GM18502 (cell line): ENCODE results near the gene CSNK2A3.
"Not testable (repeated sequence)": the region's sequence is repeated elsewhere in the genome, so short reads cannot be mapped to it uniquely, and the experiment has no call there.

Experiments
- ATAC-seq: cut with Tn5 transposase; IDR thresholded peaks from one replicate; pipeline ENCODE4 v1.9.1; 2021; ENCODE audit warnings: mild to moderate bottlenecking; ENCODE audit not compliant: unreplicated experiment, poor library complexity

The CSNK2A3 gene

DNA sequence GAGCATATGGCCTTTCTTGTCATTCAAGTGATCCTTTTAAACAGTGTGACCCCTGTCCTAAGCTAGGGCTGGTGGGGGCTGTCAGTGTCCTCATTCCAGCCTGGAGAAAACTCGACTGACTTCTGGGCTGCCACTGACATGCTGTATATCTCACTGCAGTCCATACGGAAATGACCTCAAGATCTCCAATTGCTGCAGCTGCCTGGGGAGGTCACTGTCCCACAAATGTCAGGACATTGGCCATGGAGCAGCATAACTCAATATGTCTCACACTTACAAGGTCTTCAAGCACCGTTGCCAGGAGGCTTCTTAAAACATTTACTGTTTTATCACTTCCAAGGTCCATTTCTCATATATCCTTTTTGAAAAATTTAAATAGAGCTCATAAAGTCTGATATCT is 27.8 kb upstream of the CSNK2A3 start:
- ATAC-seq, result no peak

DNA sequence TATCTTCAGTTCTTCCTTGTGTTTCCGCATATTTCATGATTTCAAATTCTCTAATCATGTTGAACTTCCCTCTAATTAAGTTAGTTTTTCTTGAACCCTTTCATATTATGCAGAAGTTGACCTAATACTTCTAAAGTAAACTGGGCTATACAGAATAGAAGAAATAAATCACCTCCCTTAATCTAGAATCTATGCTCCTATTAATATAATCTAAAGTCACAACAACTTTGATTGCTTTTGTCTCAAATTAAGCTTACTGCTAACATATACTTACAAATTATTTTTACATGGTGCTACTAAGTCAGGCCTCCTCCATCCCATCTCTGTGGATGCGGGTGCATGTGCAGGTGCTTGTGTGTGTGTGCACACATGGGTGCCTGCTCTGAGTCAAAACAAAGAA is 27.3 kb upstream of the CSNK2A3 start:
- no peak for ATAC-seq

DNA sequence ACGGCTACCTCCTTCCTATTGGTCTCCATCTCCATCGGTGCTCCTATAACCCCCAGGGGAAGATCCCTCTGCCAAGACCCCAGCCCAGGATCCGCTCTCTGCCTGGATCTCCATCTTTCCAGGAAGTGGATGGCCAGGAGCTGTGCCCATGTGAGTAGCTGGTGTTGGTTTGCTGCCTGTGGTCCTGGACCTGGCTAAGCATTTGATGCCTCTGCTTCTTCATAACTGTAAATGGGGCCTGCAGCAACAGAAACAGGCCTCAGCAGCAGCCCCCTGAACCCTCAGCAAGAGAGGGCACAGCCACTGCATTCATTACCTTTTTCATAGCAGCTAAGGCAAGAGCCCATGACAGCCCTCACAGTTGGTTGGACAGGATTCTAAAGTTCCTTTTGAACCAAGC is 26.6 kb upstream of the CSNK2A3 start:
- ATAC-seq, result no peak

DNA sequence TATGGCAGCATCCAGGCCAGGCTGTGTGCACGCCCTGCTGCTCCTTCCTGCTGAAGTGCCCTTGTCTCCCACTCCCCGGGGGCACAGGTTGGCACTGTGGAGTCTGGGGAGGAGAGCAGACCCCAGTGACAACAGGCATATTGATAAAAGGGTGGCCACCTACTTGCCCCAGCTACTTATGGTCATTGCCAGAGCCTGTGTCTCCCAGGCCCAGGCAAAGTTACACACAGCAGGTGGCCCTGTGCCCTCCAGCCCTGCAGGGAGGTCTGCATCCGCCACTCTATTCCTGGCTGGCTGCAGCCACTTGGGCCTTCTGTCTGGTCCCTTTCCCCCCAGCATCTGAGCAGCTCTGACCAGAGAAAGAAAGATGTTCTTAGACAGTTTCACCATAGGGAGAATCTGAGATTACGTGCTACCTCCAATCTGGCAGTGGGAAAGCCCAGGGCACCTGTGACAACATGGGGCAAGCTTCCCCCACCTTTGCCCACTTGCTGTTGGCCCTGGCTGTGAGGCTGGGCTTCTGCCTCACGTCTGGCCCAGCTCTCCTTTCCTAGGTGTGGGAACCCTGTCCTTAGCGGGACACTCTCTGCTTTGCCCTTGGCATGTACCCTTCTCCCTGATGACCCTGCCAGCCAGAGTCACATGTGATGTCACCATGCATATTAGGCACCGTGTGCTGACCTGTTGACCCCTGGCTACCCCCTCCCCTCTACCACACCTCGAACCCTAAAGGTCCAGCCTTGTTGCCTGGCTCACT is 25.3 kb upstream of the CSNK2A3 start:
- no peak for ATAC-seq

DNA sequence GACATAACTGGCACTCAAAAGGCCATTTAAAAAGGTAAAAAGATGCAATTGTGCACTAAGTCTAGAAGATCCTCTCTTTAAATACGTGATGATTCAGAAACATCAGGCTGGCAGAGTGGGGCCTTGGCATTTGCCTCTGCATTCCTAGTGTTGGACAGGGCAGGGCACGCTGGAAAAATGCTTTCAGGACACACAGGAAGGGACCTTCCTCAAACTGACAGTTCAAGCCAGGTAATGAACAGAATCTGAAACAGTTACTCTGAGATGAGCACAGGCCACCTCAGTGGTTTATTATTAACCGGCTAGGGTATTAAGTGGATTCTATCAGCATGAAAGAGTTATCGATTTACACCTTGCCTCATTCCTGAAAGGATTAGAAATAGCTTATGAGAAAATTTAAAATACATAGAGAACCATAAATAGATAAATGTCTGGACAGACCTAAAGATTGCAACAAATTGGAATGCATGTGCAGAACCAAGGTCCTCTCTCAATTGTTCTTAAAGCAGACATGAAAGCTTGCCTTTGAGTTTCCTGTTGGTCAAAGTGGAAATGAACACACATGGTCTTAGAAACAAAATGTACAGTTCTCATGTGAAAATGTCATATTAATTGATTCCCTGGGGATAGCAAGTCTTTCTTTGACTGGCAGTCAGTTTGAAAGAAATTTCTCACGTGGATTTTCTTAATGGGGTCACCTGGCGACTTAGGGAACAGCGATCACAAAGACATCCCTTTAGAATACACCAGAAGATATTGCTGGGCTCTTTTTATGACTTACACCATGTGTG is 21.5 kb upstream of the CSNK2A3 start:
- no peak for ATAC-seq

DNA sequence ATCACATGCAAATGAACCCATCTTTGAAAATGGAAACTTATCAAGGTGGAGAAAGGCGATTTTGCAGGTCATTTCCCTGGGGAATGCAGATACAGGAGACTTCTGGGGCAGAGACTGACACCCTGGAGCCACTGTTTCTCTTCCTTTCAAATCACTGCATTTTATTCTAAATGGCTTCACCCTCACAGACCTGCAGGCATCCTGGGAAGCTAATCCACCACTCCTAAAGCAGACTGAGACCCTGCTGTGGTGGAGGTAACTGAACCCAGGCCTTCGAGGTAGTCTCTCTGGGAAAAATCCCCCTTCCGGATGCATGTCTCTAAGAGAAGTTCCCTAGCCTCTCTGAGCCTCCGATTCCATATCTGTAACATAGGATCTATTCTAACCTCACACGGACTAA is 20.9 kb upstream of the CSNK2A3 start:
- no peak for ATAC-seq

DNA sequence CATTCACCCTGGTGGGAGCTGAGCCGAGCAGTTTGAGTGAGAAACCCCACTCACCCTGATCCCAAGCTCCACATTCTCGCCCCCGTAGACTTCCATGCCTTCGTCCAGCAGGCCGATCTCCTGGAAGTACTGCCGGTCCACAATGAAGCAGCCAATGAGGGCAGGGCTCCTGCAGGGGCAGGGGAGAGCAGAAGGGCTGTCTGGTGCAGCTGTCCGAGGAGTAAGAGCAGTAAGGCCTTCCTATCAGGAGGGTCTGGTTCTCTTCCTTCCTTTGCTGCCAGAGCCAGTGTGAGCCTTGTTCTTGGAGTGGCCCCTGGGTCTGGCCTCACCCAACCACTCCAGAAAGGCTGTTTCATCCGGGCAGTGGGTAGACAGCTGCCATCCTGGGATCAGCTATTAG is 19.4 kb upstream of the CSNK2A3 start:
- no peak for ATAC-seq

DNA sequence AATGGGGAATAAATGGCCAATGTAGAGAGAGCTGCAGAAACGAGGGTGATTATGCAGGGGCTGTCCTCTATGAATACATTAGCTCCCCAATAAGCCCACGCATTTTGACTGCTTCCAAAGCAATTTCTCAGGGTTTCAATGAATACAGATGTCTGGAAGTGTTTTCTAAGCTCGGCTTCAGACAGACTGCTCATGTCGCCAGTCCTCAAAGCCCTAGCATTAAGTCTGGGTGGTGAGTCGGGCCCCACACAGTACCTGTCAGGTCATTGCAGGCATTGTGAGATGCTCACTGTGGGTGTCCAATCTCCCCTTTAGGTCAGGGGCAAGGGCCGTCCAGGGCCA is 17.9 kb upstream of the CSNK2A3 start:
- ATAC-seq, result no peak

DNA sequence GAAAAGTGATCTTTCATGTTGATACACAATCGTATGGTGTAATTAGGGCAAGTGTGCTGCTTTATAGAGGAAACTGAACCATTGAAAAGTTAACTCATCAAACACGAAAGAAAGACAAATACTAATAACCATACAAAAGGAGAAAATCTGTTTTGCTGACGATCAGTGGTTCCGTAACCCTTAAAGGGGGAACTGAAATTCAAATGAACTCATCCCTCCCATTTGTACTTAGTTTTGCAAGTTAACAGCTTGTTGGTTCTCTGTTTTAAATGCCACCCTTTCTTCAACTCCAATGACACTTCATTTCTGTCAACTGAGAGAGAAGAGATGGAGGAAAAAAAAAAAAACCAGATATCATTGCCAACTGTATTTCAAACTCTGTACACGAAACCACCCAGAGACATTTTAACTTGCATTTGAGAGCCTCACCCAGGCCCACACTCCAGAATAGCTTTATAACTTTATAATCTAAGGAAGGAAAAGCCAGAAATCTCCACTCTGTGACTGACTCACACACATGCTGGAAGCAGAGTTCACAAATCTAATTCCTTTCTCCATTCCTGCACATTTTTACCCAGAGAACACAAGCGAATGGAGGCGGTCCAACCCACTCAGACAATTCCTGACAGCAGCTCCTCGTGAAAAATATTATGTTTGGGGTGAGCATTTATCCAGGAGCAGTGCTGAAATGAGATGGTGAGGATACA is 17.4 kb upstream of the CSNK2A3 start:
- no peak for ATAC-seq

DNA sequence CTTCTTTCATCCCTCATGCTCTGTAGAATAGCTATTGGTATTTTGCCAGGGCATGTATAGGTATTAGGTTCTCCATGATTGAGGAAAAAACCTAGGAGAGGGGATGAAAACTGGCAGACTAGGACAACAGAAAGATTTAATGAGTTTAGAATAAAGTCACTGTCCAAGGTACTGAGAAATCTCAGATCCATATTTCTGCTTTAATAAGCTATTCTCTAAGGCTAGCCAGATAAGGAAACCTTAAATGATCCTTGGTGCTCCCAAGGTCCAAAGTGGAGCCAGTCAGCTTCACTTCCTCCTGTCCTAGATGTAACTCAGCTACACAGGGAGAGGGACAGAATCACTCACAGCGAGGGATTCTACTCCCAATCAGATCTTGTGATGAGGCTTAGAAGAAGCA is 13.7 kb upstream of the CSNK2A3 start:
- no peak for ATAC-seq

DNA sequence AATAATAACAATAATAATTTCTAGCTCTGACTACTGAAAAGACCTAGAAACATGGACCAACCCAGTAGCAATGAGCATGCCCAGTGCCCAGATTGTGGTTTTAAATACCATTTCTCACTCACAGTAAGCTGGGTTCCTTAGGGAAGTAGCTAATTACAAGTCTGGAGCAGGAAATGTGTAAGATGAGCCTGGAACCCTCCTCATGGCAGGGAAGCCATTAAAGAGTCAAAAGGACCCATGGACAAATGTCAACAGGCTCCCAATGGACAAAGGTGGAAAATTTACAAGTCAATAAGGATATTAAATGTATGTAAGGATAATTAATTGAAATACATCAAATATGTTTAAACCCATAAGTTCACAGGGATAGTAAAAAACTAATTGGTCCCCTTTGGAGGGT is 10.6 kb upstream of the CSNK2A3 start:
- ATAC-seq, result no peak

DNA sequence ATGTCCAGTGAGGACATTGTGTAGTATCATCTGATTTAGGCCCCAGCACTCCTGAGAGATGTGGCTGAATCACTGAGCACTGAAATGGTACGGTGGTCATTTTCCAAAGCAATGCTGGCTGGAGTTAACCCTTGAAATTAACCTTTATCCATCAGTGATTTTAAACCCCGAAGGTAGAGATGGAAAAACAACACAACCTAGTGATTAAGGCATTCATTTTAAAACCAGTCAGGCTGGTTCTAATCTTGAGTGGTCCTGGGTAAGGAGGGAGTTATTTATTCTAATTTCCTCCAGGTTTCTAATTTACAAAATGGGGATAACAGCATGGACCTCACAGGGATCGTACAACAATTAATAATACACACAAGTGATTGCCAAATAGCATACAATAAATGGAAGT is 6.6 kb upstream of the CSNK2A3 start:
- no peak for ATAC-seq

DNA sequence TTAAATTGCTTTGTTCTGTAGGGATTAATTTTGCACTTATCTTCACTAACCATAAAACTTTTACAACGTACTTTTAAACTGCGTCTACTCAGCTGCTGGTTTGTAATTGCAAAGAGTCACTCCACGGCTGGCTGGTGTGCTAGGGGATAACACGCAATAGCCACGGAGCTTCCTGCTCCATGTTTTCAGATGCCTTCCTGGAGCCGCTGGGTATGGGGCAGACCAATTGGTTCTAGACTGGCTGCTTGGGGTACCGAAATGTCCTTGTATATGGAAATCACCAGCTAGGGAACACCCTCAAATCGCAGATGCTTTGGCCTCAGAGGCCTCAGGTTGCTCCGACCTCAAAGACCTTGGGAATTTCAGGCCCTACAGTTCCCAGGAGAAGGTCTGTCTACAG is 3.8 kb upstream of the CSNK2A3 start:
- ATAC-seq, result no peak

DNA sequence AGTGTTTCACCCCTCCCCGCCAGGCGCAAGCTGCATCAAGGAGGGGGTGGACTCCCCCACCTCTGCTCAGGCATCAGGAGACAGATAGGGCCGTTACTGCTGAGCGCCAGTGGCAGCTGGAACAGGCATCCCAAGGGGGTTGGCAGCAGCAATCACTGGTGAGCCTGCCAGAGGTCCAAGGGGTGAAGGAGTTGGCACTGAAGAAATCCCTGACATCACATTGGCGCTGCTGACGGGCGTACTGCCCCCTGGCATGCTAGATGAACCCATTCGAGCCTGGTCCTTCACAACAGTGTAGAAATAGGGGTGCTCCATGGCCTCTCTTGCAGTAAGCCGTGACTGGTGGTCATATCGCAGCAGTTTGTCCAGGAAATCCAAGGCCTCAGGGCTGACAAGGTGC is 1.2 kb downstream of the CSNK2A3 start:
- ATAC-seq, result not testable (repeated sequence)

DNA sequence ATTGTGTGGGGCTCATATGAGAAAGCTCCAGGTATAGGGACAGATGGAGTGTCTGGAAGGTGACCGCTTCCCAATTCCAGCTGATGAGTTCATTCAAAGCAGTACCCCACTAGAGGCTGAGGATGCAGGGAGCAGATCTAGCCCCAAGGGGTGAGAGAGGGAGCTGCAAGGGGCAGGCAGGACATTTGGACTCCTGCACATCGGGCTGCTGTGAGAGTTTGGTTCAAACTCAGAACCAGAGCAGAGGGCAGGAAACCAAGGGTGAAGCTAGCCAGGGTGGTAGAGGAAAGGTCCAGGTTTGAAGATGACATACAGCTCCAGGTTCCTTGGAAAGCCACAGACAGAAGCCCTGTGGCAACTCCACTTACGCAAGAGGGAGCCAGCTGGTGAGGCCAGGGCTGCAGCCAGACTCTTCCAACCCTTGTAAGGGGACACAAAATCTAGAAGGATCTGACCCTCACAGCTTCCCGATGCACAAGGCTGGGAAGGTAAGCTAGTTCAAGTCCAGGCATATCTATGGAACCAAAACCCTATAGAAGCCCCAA is 1.9 kb downstream of the CSNK2A3 start:
- no peak for ATAC-seq

DNA sequence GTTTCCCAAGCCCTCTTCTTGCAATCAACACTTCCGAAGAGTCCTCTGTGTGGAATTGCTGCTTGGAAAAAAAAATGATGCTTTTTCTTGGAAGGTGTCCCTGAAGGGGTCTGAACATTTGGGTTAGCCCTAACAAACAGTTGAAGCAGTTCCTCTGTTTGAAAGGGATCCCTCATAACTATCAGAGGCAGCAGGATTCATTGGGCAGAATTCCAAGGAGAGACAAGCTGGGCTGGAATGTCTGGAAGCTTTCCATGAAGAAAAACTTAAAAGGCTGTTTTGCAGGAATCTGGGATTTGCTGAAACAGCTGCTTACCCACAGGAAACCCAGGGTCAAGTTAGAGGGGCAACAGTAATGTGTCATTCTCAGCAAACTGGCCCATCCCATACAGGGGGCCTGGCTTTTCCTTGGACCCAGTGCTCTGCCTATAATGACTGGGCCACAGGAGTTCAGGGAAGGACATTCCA is 3.1 kb downstream of the CSNK2A3 start:
- ATAC-seq, result no peak

DNA sequence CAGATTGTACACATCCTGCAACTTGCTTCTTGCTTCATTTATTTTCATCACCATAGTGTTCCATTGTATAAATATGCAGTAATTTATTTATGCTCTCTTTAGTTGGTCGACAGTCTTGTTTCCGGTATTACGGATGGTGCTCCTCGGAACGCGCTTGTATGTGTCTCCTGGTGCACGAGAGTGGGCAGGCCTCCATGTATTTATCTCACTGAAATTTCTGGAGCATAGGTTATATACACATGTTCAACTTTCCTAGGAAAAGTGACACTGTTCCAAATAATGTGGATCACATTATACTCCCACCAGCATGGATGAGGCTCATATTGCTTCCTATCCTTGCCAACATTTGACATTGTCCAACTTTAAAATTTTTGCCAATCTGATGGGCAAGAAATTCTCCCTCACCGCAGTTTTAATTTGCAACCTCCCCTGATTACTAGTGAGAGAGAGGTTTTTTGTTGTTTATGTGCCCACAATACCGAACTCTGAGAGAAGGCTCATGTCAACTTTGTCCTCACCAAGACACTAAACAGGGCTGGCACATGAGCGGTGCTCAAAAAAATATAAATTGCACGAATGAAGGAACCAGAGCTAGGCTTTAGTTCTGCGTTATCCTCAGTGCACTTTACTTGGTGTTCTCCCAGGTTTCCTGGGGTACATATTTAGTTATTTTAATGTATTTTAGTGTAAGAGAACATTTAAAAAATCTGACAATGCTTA is 3.8 kb downstream of the CSNK2A3 start:
- ATAC-seq, result no peak

DNA sequence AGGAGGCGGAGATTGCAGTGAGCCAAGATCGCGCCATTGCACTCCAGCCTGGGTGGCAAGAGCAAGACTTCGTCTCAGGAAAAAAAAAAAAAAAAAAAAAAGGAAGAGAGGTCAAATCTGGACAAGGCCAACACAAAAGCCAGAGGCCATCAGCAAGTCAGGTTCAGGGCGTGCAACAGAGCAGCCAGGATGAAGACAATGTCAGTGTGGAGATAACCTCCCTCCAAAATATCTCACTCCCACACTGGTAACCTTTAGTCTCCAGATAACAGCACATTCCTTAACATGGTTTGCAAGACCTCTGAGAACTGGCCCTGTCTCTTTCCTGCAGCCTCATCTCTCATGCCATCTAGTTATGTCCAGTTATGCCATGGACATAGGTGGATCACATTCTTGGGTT is 4.7 kb downstream of the CSNK2A3 start:
- ATAC-seq, result no peak

DNA sequence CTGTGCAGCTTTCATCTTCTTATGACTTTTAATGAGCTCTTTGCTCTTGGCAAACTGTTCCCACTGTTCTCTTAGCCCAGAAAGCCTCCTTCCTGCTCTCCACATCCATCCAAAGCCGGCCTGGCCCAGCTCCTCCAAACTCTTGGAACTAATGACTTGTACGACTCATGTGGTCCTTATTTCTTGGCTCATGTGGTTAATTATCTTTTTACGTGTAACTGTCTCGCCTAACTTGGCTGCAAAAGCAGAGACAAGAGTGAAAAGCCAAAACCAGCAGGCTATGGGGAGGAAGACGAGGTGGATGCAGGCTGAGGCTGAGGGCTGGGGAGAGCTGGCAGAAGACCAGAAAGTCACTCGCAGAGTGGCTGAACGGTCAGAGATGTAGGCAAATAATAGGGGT is 5.5 kb downstream of the CSNK2A3 start:
- ATAC-seq, result no peak

DNA sequence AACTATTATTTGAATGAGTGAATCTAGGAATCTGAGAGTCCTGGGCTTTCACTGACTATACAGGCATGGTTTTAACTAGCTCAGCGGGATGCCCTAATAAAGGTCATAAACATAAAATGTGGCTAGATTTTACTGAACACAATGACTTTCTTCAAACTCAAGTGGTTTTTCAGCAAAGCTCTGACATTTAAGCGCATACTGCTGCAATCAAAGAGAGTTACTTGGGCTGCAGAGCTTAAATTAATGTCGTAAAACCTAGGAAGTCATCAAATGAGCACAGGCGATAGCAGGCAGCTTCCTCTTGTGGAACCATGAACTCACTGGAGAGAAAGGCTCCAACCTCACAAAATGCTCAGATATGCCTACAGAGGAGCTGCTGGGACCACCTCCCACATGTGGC is 6.7 kb downstream of the CSNK2A3 start:
- ATAC-seq, result no peak
